H9 (cell line): Measurements from ENCODE around the gene MRPL30. TPM values are rescaled to one million over a fixed set of nuclear protein-coding genes. Genes with fewer than 3 reads are reported as not detected.
"Not testable (repeated sequence)": the region's sequence is repeated elsewhere in the genome, so short reads cannot be mapped to it uniquely, and the experiment has no call there.

ENCODE experiments used
- DNase-seq: peaks from one replicate; pipeline ENCODE4 v3.0.0-alpha.2; 2017
- H2AFZ ChIP-seq: one replicate; pipeline ENCODE4 v1.6.1; 2013; ENCODE audit warnings: mild to moderate bottlenecking, low read length, control low read depth, moderate library complexity
- H2AK5ac ChIP-seq: 2 replicates; pipeline ENCODE4 v1.6.1; 2013; ENCODE audit warnings: low read length, control low read depth, mixed read lengths; ENCODE audit not compliant: insufficient read length
- H2BK120ac ChIP-seq: one replicate; pipeline ENCODE4 v1.6.1; 2013; ENCODE audit warnings: low read depth, mild to moderate bottlenecking, low read length, control low read depth, inconsistent platforms; ENCODE audit not compliant: poor library complexity, severe bottlenecking
- H2BK12ac ChIP-seq: 2 replicates; pipeline ENCODE4 v1.6.1; 2013; ENCODE audit warnings: low read length, control low read depth, mixed read lengths, low read depth; ENCODE audit not compliant: insufficient read length
- H2BK15ac ChIP-seq: 2 replicates; pipeline ENCODE4 v1.6.1; 2013; ENCODE audit warnings: low read depth, low read length, control low read depth
- H2BK20ac ChIP-seq: one replicate; pipeline ENCODE4 v1.6.1; 2013; ENCODE audit warnings: low read depth, mild to moderate bottlenecking, low read length, control low read depth, inconsistent platforms; ENCODE audit not compliant: poor library complexity, severe bottlenecking
- H2BK5ac ChIP-seq: 2 replicates; pipeline ENCODE4 v1.6.1; 2013; ENCODE audit warnings: low read length, control low read depth, mixed read lengths; ENCODE audit not compliant: insufficient read length
- H3K14ac ChIP-seq: 2 replicates; pipeline ENCODE4 v1.6.1; 2013; ENCODE audit warnings: low read length, control low read depth; ENCODE audit not compliant: insufficient read depth
- H3K18ac ChIP-seq: 2 replicates; pipeline ENCODE4 v1.6.1; 2013; ENCODE audit warnings: low read depth, mild to moderate bottlenecking, mixed read lengths, low read length, control low read depth; ENCODE audit not compliant: insufficient read length
- H3K23ac ChIP-seq: 2 replicates; pipeline ENCODE4 v1.6.1; 2013; ENCODE audit warnings: low read length, control low read depth, mixed read lengths, low read depth; ENCODE audit not compliant: insufficient read length
- H3K23me2 ChIP-seq: 2 replicates; pipeline ENCODE4 v1.6.1; 2013; ENCODE audit warnings: low read depth, mild to moderate bottlenecking, mixed read lengths, low read length, control low read depth; ENCODE audit not compliant: insufficient read length, poor library complexity, severe bottlenecking
- H3K27ac ChIP-seq: 2 replicates; pipeline ENCODE4 v1.5.1; 2013; ENCODE audit warnings: low read length, control low read depth, mixed read lengths, low read depth; ENCODE audit not compliant: insufficient read length
- H3K27me3 ChIP-seq: 2 replicates; pipeline ENCODE4 v1.6.1; 2013; ENCODE audit warnings: low read length, control low read depth, inconsistent platforms; ENCODE audit not compliant: insufficient read depth
- H3K4ac ChIP-seq: 2 replicates; pipeline ENCODE4 v1.6.1; 2013; ENCODE audit warnings: low read depth, mild to moderate bottlenecking, control low read depth, inconsistent platforms, low read length, moderate library complexity
- H3K4me1 ChIP-seq: 2 replicates; pipeline ENCODE4 v1.6.1; 2013; ENCODE audit warnings: low read length, control low read depth, inconsistent platforms; ENCODE audit not compliant: insufficient read depth
- H3K4me2 ChIP-seq: 2 replicates; pipeline ENCODE4 v1.6.1; 2013; ENCODE audit warnings: low read length, control low read depth, mixed read lengths; ENCODE audit not compliant: insufficient read length, insufficient read depth
- H3K56ac ChIP-seq: 2 replicates; pipeline ENCODE4 v1.6.1; 2013; ENCODE audit warnings: low read depth, mild to moderate bottlenecking, mixed read lengths, low read length, control low read depth; ENCODE audit not compliant: insufficient read length
- H3K79me1 ChIP-seq: 2 replicates; pipeline ENCODE4 v1.6.1; 2013; ENCODE audit warnings: low read depth, mild to moderate bottlenecking, moderate library complexity, low read length, control low read depth, inconsistent platforms; ENCODE audit not compliant: insufficient read depth, poor library complexity, severe bottlenecking
- H3K79me2 ChIP-seq: 2 replicates; pipeline ENCODE4 v1.6.1; 2013; ENCODE audit warnings: low read length, control low read depth, inconsistent platforms; ENCODE audit not compliant: insufficient read depth
- H3K9ac ChIP-seq: 2 replicates; pipeline ENCODE4 v1.6.1; 2013; ENCODE audit warnings: low read length, control low read depth, mixed read lengths; ENCODE audit not compliant: insufficient read length; ENCODE audit errors: extremely low read depth
- H3K9me3 ChIP-seq: one replicate; pipeline ENCODE4 v1.6.1; 2013; ENCODE audit warnings: low read depth, low read length, inconsistent platforms; ENCODE audit not compliant: control insufficient read depth
- H3T11ph ChIP-seq: one replicate; pipeline ENCODE4 v1.6.1; 2013; ENCODE audit warnings: mild to moderate bottlenecking, low read length, control low read depth, inconsistent platforms
- H4K20me1 ChIP-seq: one replicate; pipeline ENCODE4 v1.6.1; 2013; ENCODE audit not compliant: control insufficient read depth, insufficient read length, insufficient read depth
- H4K5ac ChIP-seq: 2 replicates; pipeline ENCODE4 v1.6.1; 2013; ENCODE audit warnings: low read depth, mild to moderate bottlenecking, mixed read lengths, low read length, control low read depth; ENCODE audit not compliant: insufficient read length
- H4K8ac ChIP-seq: replicated peaks from 2 replicates; pipeline ENCODE4 v1.6.1; 2013; ENCODE audit warnings: low read length, control low read depth, mixed read lengths, low read depth; ENCODE audit not compliant: insufficient read length
- H4K91ac ChIP-seq: 2 replicates; pipeline ENCODE4 v1.6.1; 2013; ENCODE audit warnings: low read depth, mild to moderate bottlenecking, moderate library complexity, mixed read lengths, low read length, control low read depth; ENCODE audit not compliant: insufficient read length
- H3K27ac Mint-ChIP-seq, 3 experiments: 2 replicates in 2 of 3; 3 replicates in 1 of 3; pipeline ENCODE4 v1.8.0; 2020 to 2021; ENCODE audit warnings: mixed read lengths in 3 of 3, mild to moderate bottlenecking in 1 of 3, moderate library complexity in 1 of 3
- H3K27me3 Mint-ChIP-seq: 2 replicates; pipeline ENCODE4 v1.8.0; 2021; ENCODE audit warnings: low read depth, mild to moderate bottlenecking, moderate library complexity, mixed read lengths
- H3K36me3 Mint-ChIP-seq, 3 experiments: 2 replicates in 2 of 3; 3 replicates in 1 of 3; pipeline ENCODE4 v1.8.0; 2020 to 2021; ENCODE audit warnings: low read depth in 3 of 3, mixed read lengths in 3 of 3; ENCODE audit not compliant: insufficient read depth in 1 of 3
- H3K4me1 Mint-ChIP-seq, 2 experiments: 2 replicates each; pipeline ENCODE4 v1.8.0; 2020; ENCODE audit warnings: mixed read lengths in 2 of 2
- H3K4me3 Mint-ChIP-seq, 2 experiments: 2 replicates in 1 of 2; 3 replicates in 1 of 2; pipeline ENCODE4 v1.8.0; 2020 to 2021; ENCODE audit warnings: mild to moderate bottlenecking in 2 of 2, mixed read lengths in 2 of 2, moderate library complexity in 1 of 2
- H3K9me3 Mint-ChIP-seq, 2 experiments: 2 replicates in 1 of 2; 3 replicates in 1 of 2; pipeline ENCODE4 v1.8.0; 2020; ENCODE audit warnings: mild to moderate bottlenecking in 2 of 2, mixed read lengths in 2 of 2, moderate library complexity in 1 of 2
- WGBS: extraction: QIAGEN DNeasy Blood & Tissue Kit; methylation state at CpG from one replicate; pipeline ENCODE4 v1.1.7; 2013; ENCODE audit warnings: missing lambda C conversion rate, low lambda C conversion rate, mixed read lengths; ENCODE audit not compliant: insufficient read length; ENCODE audit errors: extremely low coverage; 5-methylcytosine and 5-hydroxymethylcytosine counted together
- total RNA-seq: library from RNA; stranded (reverse); gene quantifications from 2 replicates; pipeline ENCODE4 v1.2.1, GENCODE V29; 2021
- TF ChIP-seq, protein P1 (sequence below): fragments of 200-600 bp; sonication (generic); conservative IDR thresholded peaks from 3 replicates; pipeline ENCODE4 v1.8.0; 2021; ENCODE audit warnings: antibody characterized with exemption, mild to moderate bottlenecking

MRPL30 gene
- total RNA-seq, 1 experiment from 2014 or later: 50.8 TPM

DNA sequence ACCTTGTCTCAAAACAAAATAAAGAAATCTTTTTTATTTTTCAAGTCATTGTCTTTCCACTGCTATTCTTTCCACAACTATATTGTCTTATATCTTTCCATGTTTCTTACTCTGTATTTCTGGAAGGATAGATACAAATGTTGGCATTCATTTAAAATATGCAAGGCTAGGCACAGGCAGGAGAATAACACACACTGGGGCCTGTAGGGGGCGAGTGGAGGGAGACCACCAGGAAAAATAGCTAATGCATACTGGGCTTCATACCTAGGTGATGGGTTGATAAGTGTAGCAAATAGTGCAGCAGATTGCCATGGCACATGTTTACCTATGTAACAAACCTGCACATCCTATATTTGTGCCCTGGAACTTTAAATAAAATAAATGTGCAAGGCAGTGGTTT is 9.6 kb downstream of the MRPL30 start:
- no peak overlapping the region for H3K27ac ChIP-seq
- H3K9me3 ChIP-seq: no peaks in the 10 kb centered on the region
- no peaks in the 10 kb centered on the region for H3K23me2 ChIP-seq
- H3K56ac ChIP-seq: no peak overlapping the region
- H3K4me2 ChIP-seq: no peak overlapping the region
- TF ChIP-seq, protein P1, sequence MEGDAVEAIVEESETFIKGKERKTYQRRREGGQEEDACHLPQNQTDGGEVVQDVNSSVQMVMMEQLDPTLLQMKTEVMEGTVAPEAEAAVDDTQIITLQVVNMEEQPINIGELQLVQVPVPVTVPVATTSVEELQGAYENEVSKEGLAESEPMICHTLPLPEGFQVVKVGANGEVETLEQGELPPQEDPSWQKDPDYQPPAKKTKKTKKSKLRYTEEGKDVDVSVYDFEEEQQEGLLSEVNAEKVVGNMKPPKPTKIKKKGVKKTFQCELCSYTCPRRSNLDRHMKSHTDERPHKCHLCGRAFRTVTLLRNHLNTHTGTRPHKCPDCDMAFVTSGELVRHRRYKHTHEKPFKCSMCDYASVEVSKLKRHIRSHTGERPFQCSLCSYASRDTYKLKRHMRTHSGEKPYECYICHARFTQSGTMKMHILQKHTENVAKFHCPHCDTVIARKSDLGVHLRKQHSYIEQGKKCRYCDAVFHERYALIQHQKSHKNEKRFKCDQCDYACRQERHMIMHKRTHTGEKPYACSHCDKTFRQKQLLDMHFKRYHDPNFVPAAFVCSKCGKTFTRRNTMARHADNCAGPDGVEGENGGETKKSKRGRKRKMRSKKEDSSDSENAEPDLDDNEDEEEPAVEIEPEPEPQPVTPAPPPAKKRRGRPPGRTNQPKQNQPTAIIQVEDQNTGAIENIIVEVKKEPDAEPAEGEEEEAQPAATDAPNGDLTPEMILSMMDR: peak; percentile 48; the same call in 2 of the 3 replicates
- H2AFZ ChIP-seq: no peak overlapping the region
- no peaks in the 10 kb centered on the region for H3K79me1 ChIP-seq
- no peak overlapping the region for H2AK5ac ChIP-seq
- peaks cover 0 to 3% of the 10 kb centered on the region in 2 experiments; a peak in 2 of 5 replicates for H3K9me3 Mint-ChIP-seq
- H4K20me1 ChIP-seq: no peaks in the 10 kb centered on the region
- H2BK20ac ChIP-seq: no peak overlapping the region
- no peak overlapping the region for H3K4ac ChIP-seq
- DNase-seq: no peak
- no peak overlapping the region for H2BK12ac ChIP-seq
- no peak overlapping the region for H3K18ac ChIP-seq
- no peaks in the 10 kb centered on the region for H3K4me1 Mint-ChIP-seq
- H3K27me3 Mint-ChIP-seq: no peaks in the 10 kb centered on the region
- H4K91ac ChIP-seq: no peak overlapping the region
- H3T11ph ChIP-seq: no peak overlapping the region
- no peak overlapping the region for H3K9ac ChIP-seq
- no peak overlapping the region for H4K5ac ChIP-seq
- no peaks in the 10 kb centered on the region for H3K4me1 ChIP-seq
- H3K27me3 ChIP-seq: no peaks in the 10 kb centered on the region
- H3K14ac ChIP-seq: no peak overlapping the region
- no peak overlapping the region for H2BK120ac ChIP-seq
- no peak overlapping the region for H3K27ac Mint-ChIP-seq
- no peaks in the 10 kb centered on the region for H3K79me2 ChIP-seq
- no CpG with 5 or more reads among the region's 1 CpG for WGBS
- H4K8ac ChIP-seq: no peak overlapping the region
- no peak overlapping the region for H2BK15ac ChIP-seq
- H3K4me3 Mint-ChIP-seq: no peak overlapping the region
- no peak overlapping the region for H3K23ac ChIP-seq
- peaks cover 42 to 63% (median 59%) of the 10 kb centered on the region in 3 experiments for H3K36me3 Mint-ChIP-seq
- no peak overlapping the region for H2BK5ac ChIP-seq

DNA sequence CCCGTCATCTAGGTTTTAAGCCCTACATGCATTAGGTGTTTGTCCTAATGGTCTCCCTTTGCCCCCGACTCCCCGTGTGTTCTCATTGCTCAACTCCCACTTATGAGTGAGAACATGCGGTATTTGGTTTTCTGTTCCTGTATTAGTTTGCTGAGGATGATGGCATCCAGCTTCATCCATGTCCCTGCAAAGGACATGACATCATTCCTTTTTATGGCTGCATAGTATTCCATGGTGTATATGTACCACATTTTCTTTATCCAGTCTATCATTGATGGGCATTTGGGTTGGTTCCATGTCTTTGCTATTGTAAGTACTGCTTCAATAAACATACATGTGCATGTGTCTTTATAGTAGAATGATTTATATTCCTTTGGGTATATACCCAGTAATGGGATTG is 11.4 kb downstream of the MRPL30 start:
- not testable (repeated sequence) for H3K27me3 Mint-ChIP-seq, H2BK120ac ChIP-seq, H2BK5ac ChIP-seq, H3K27me3 ChIP-seq, H2BK12ac ChIP-seq, H2BK15ac ChIP-seq, H3T11ph ChIP-seq, DNase-seq, H3K79me1 ChIP-seq, H2BK20ac ChIP-seq, H3K18ac ChIP-seq, H2AK5ac ChIP-seq, H3K14ac ChIP-seq, H3K23ac ChIP-seq, H4K5ac ChIP-seq, H3K27ac Mint-ChIP-seq, H3K4me2 ChIP-seq, H4K91ac ChIP-seq, H3K27ac ChIP-seq, H4K8ac ChIP-seq, H2AFZ ChIP-seq, H3K9me3 ChIP-seq, H3K4me3 Mint-ChIP-seq, H3K4me1 ChIP-seq, H3K23me2 ChIP-seq, H3K79me2 ChIP-seq, H4K20me1 ChIP-seq, H3K9me3 Mint-ChIP-seq, H3K4me1 Mint-ChIP-seq, H3K56ac ChIP-seq, H3K4ac ChIP-seq, H3K9ac ChIP-seq
- WGBS: no CpG with 5 or more reads among the region's 4 CpGs
- H3K36me3 Mint-ChIP-seq: peaks cover 50 to 73% (median 71%) of the 10 kb centered on the region in 3 experiments
